Measurements from ENCODE around the gene TTC12. TPM values are rescaled to one million over a fixed set of nuclear protein-coding genes. Genes with fewer than 3 reads are reported as not detected.

Gene TTC12
- total and polyA plus RNA-seq, 2 of the 4 experiments (the other 2 are of a cell fraction): 10.0 to 14.7 TPM

DNA sequence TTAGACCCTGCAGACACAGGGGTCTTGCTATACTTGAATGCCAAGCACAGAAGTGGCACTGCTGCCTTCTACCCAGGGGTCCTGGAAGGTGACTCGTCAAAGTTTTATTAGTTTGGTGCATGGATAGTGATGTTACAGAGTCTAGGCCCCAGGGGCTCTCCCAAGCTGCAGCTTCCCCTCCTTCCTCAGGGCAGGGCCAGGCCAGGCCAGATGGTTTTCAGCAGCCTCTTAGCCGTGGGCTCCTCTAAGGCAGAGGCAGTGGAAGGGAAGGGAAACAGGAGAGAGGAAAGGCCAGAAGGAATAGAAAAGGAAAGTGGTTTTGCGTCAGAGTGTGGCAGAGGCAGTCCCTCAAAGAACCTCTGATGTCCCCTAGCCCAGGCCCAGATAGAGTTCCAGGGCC lies 95.1 kb downstream of the TTC12 start:
- Histone ChIP-seq H3K56ac (ENCODE audit: extremely low read depth, insufficient read depth, low read length) (no peak overlapping the region), H2BK120ac (ENCODE audit: low read depth, low read length) (no peak overlapping the region), H3K4me3 (ENCODE audit: insufficient read depth, low read depth, low read length) (no peak overlapping the region), H3K9ac (ENCODE audit: low read depth, low read length) (no peak overlapping the region), H3K27ac (ENCODE audit: insufficient read depth, low read length) (no peak overlapping the region), H3K27me3 (ENCODE audit: control insufficient read depth, insufficient read depth, low read length) (peaks cover 19% of the 10 kb centered on the region), H2BK20ac (ENCODE audit: low read depth, low read length) (no peak overlapping the region), H3K36me3 (ENCODE audit: control insufficient read depth, insufficient read depth, low read length) (no peaks in the 10 kb centered on the region), H2AK9ac (replicated peaks; ENCODE audit: low read depth, low read length, poor library complexity) (no peak overlapping the region), H3K23ac (ENCODE audit: low read depth, low read length) (no peak overlapping the region), H2AFZ (replicated peaks; ENCODE audit: low read length, poor library complexity) (no peak overlapping the region), H3K4me1 (ENCODE audit: control insufficient read depth, insufficient read depth, low read length) (no peaks in the 10 kb centered on the region), H3K14ac (replicated peaks; ENCODE audit: low read depth, low read length) (no peak overlapping the region), H4K91ac (ENCODE audit: insufficient read depth, low read depth, low read length) (no peak overlapping the region), H3K4me2 (ENCODE audit: low read depth, low read length) (no peak overlapping the region), H3K9me3 (ENCODE audit: control insufficient read depth, insufficient read depth, low read length) (no peaks in the 10 kb centered on the region), H3K4ac (ENCODE audit: low read depth, low read length) (no peak overlapping the region), H2AK5ac (ENCODE audit: low read depth, low read length) (no peak overlapping the region), H4K20me1 (ENCODE audit: insufficient read depth, low read length) (no peaks in the 10 kb centered on the region), H4K5ac (ENCODE audit: low read depth, low read length) (no peak overlapping the region), H2BK15ac (ENCODE audit: low read depth, low read length) (no peak overlapping the region), H2BK5ac (ENCODE audit: low read depth, low read length, poor library complexity, severe bottlenecking) (no peak overlapping the region), H3K18ac (ENCODE audit: low read depth, low read length) (no peak overlapping the region), H4K8ac (ENCODE audit: low read depth in 2 of 2, low read length in 2 of 2) (no peak overlapping the region), H3K79me1 (ENCODE audit: low read depth in 1 of 2, low read length in 2 of 2) (no peaks in the 10 kb centered on the region), H3K9me1 (ENCODE audit: insufficient read depth, low read length) (no peaks in the 10 kb centered on the region)
- in situ Hi-C loops (cut with MboI; ENCODE audit: low sequenced_read_pairs): no loop called here
- DNase-seq: no peak
- TF ChIP-seq, protein P1, sequence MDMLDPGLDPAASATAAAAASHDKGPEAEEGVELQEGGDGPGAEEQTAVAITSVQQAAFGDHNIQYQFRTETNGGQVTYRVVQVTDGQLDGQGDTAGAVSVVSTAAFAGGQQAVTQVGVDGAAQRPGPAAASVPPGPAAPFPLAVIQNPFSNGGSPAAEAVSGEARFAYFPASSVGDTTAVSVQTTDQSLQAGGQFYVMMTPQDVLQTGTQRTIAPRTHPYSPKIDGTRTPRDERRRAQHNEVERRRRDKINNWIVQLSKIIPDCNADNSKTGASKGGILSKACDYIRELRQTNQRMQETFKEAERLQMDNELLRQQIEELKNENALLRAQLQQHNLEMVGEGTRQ (IDR thresholded peaks at IDR 0.05; ENCODE audit: low read depth, low read length): no peak
- no peak for TF ChIP-seq RCOR1 (IDR thresholded peaks at IDR 0.05; ENCODE audit: insufficient replicate concordance, low read length)
- dilution Hi-C loops (cut with HindIII; ENCODE audit: low sequenced_read_pairs, unreplicated experiment): no loop called here
- no peak for ATAC-seq (ENCODE audit: low read depth)
- intact Hi-C loops (cut with micrococcal nuclease): no loop called here
- ChIA-PET CTCF (no interaction called here), POLR2A (ENCODE audit: unreplicated experiment) (no interaction called here)
- no TSS peak for BruUV-seq (replicated peaks)
- no CpG with 5 or more reads among the region's 3 CpGs for WGBS, 2 experiments (ENCODE audit: extremely low coverage in 2 of 2, insufficient read length in 1 of 2)

All from IMR-90 (cell line).